ENCODE results near the gene SRSF3. TPM values are rescaled to one million over a fixed set of nuclear protein-coding genes. Genes with fewer than 3 reads are reported as not detected.

Gene SRSF3
- total RNA-seq, 2 experiments from 2014 or later, result 550 to 556 TPM

DNA sequence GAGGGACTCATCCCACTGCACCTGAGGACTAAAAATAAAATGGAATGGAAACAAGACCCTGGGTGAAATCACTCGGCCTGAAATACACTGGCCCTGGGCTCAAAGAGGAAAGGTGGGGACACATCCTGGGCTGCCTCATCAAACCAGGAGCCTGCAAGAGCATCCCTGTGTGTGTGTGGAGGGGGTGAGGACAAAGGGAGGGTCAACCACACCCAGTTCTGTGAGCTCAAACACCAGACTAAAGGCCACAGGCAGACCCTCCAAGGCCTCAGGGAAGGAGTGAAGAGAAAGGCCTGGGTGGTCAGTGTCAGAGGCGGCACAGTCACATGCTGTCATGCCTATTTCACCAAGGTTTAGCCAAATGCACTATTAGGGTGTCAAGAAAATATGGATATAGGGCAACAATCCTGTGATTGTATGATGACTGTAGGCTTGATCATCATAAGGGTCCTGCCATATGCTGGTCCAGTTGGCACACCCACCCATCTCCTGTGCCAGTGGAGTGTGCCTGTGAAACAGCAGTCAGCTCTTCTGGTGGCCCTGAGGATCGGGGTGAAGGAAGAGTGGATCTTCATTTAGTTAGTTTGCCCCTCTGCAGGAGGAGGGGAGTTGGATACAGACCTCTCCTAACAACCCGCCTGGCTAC, 28.9 kb downstream of the SRSF3 start:
- no peaks in the 10 kb centered on the region for H3K9me3 Mint-ChIP-seq
- no peaks in the 10 kb centered on the region for H3K9me3 ChIP-seq (ENCODE audit: control insufficient read depth in 1 of 2, insufficient read depth in 1 of 2, low read length in 2 of 2)
- ATAC-seq (ENCODE audit: poor library complexity) (no peak), DNase-seq (no peak)
- POLR2A ChIA-PET, result no interaction called here
- H3K4me1 Mint-ChIP-seq (ENCODE audit: low read depth), result peaks cover 6% of the 10 kb centered on the region
- no peak overlapping the region for H3K27ac ChIP-seq (ENCODE audit: low read depth in 1 of 2, low read length in 2 of 2)
- no peaks in the 10 kb centered on the region for H3K27me3 Mint-ChIP-seq
- no peaks in the 10 kb centered on the region for H3K27me3 ChIP-seq (ENCODE audit: control insufficient read depth in 1 of 2, insufficient read depth in 2 of 2, low read length in 2 of 2)
- H3K36me3 ChIP-seq (ENCODE audit: insufficient read depth, low read length), result peaks cover 4% of the 10 kb centered on the region
- peaks cover 12% of the 10 kb centered on the region for H3K4me1 ChIP-seq (ENCODE audit: insufficient read depth, low read length)
- no peak overlapping the region for H3K4me3 ChIP-seq (ENCODE audit: low read length)
- no peak overlapping the region for H3K4me3 Mint-ChIP-seq
- H3K36me3 Mint-ChIP-seq (ENCODE audit: low read depth), result no peaks in the 10 kb centered on the region
- intact Hi-C loops (cut with DNase I, micrococcal nuclease), result loop anchor here (1.0 to 10.0 kb wide), 4 partner anchors 57 to 392 kb away; no protein-coding TSS in a partner anchor
- no peak overlapping the region for H3K27ac Mint-ChIP-seq
- TF ChIP-seq, protein P1, sequence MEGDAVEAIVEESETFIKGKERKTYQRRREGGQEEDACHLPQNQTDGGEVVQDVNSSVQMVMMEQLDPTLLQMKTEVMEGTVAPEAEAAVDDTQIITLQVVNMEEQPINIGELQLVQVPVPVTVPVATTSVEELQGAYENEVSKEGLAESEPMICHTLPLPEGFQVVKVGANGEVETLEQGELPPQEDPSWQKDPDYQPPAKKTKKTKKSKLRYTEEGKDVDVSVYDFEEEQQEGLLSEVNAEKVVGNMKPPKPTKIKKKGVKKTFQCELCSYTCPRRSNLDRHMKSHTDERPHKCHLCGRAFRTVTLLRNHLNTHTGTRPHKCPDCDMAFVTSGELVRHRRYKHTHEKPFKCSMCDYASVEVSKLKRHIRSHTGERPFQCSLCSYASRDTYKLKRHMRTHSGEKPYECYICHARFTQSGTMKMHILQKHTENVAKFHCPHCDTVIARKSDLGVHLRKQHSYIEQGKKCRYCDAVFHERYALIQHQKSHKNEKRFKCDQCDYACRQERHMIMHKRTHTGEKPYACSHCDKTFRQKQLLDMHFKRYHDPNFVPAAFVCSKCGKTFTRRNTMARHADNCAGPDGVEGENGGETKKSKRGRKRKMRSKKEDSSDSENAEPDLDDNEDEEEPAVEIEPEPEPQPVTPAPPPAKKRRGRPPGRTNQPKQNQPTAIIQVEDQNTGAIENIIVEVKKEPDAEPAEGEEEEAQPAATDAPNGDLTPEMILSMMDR (IDR thresholded peaks at IDR 0.05), result no peak
- CTCF ChIA-PET, result interaction anchor here (1.0 to 3.2 kb wide), 3 partner anchors 12 to 136 kb away, joined by 3 to 16 read pairs (median 9); no protein-coding TSS in a partner anchor

DNA sequence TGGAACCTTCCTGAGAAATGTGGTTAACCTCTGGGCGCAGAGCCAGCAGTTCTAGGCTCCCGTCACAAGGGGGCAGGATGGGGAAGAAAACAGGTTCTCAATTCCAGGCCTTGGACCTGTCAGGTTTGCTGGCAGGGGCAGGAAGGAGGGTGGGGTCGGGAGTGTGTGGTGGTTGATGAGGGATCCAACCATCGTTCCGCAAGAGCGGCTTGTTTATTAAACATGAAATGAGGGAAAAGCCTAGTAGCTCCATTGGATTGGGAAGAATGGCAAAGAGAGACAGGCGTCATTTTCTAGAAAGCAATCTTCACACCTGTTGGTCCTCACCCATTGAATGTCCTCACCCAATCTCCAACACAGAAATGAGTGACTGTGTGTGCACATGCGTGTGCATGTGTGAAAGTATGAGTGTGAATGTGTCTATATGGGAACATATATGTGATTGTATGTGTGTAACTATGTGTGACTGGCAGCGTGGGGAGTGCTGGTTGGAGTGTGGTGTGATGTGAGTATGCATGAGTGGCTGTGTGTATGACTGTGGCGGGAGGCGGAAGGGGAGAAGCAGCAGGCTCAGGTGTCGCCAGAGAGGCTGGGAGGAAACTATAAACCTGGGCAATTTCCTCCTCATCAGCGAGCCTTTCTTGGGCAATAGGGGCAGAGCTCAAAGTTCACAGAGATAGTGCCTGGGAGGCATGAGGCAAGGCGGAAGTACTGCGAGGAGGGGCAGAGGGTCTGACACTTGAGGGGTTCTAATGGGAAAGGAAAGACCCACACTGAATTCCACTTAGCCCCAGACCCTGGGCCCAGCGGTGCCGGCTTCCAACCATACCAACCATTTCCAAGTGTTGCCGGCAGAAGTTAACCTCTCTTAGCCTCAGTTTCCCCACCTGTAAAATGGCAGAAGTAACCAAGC, 29.6 kb downstream of the SRSF3 start:
- Histone ChIP-seq H3K4me1 (ENCODE audit: insufficient read depth, low read length) (peaks cover 12% of the 10 kb centered on the region), H3K9me3 (ENCODE audit: control insufficient read depth in 1 of 2, insufficient read depth in 1 of 2, low read length in 2 of 2) (no peaks in the 10 kb centered on the region), H3K4me3 (ENCODE audit: low read length) (no peak overlapping the region), H3K27me3 (ENCODE audit: control insufficient read depth in 1 of 2, insufficient read depth in 2 of 2, low read length in 2 of 2) (no peaks in the 10 kb centered on the region), H3K27ac (ENCODE audit: low read depth in 1 of 2, low read length in 2 of 2) (no peak overlapping the region), H3K36me3 (ENCODE audit: insufficient read depth, low read length) (no peaks in the 10 kb centered on the region)
- peak; percentile 94 for ATAC-seq (ENCODE audit: poor library complexity)
- Mint-ChIP-seq H3K4me3 (no peak overlapping the region), H3K4me1 (ENCODE audit: low read depth) (peaks cover 6% of the 10 kb centered on the region), H3K27ac (no peak overlapping the region), H3K36me3 (ENCODE audit: low read depth) (no peaks in the 10 kb centered on the region), H3K27me3 (no peaks in the 10 kb centered on the region), H3K9me3 (no peaks in the 10 kb centered on the region)
- DNase-seq, result peak; percentile 65 to 88 (median 74)
- TF ChIP-seq, protein P1 (IDR thresholded peaks at IDR 0.05), result peak; percentile 83
- CTCF ChIA-PET, result interaction anchor here (1.0 to 3.2 kb wide), 5 partner anchors 8 to 135 kb away, joined by 3 to 16 read pairs (median 5); no protein-coding TSS in a partner anchor
- POLR2A ChIA-PET, result no interaction called here
- intact Hi-C loops (cut with DNase I, micrococcal nuclease), result loop anchor here (1.0 to 10.0 kb wide), 4 partner anchors 56 to 391 kb away; no protein-coding TSS in a partner anchor

DNA sequence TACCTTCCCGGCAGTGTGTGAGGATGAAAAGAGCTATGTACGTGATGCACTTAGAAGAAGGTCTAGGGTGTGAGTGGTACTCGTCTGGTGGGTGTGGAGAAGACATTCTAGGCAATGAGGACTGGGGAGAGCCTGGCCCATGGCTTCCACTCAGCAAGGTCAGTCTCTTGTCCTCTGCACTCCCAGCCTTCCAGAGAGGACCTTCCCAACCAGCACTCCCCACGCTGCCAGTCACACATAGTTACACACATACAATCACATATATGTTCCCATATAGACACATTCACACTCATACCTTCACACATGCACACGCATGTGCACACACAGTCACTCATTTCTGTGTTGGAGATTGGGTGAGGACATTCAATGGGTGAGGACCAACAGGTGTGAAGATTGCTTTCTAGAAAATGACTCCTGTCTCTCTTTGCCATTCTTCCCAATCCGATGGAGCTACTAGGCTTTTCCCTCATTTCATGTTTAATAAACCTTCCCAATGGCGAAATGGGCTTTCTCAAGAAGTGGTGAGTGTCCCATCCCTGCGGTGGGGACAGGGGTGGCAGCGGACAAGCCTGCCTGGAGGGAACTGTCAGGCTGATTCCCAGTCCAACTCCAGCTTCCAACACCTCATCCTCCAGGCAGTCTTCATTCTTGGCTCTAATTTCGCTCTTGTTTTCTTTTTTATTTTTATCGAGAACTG, 30.4 kb downstream of the SRSF3 start:
- no peak overlapping the region for H3K27ac Mint-ChIP-seq
- no peak for ATAC-seq (ENCODE audit: poor library complexity)

More for the DNA sequence above, 30.4 kb downstream of the SRSF3 start:
- no peaks in the 10 kb centered on the region for H3K36me3 ChIP-seq (ENCODE audit: insufficient read depth, low read length)
- no peak for DNase-seq
- no peak overlapping the region for H3K4me3 Mint-ChIP-seq
- H3K36me3 Mint-ChIP-seq (ENCODE audit: low read depth), result no peaks in the 10 kb centered on the region
- peaks cover 6% of the 10 kb centered on the region for H3K4me1 Mint-ChIP-seq (ENCODE audit: low read depth)
- TF ChIP-seq, protein P1 (IDR thresholded peaks at IDR 0.05), result no peak
- no peaks in the 10 kb centered on the region for H3K9me3 Mint-ChIP-seq
- H3K27me3 Mint-ChIP-seq, result no peaks in the 10 kb centered on the region
- no peaks in the 10 kb centered on the region for H3K27me3 ChIP-seq (ENCODE audit: control insufficient read depth in 1 of 2, insufficient read depth in 2 of 2, low read length in 2 of 2)
- H3K9me3 ChIP-seq (ENCODE audit: control insufficient read depth in 1 of 2, insufficient read depth in 1 of 2, low read length in 2 of 2), result no peaks in the 10 kb centered on the region
- no peak overlapping the region for H3K27ac ChIP-seq (ENCODE audit: low read depth in 1 of 2, low read length in 2 of 2)
- CTCF ChIA-PET, result interaction anchor here (1.2 to 3.2 kb wide), 4 partner anchors 9 to 134 kb away, joined by 3 to 16 read pairs (median 7); no protein-coding TSS in a partner anchor
- no peak overlapping the region for H3K4me3 ChIP-seq (ENCODE audit: low read length)
- intact Hi-C loops (cut with DNase I, micrococcal nuclease), result loop anchor here in 1 of 2 experiments (10.0 kb wide), 1 partner anchor 390 kb away; no protein-coding TSS in a partner anchor
- POLR2A ChIA-PET, result no interaction called here
- H3K4me1 ChIP-seq (ENCODE audit: insufficient read depth, low read length), result peaks cover 12% of the 10 kb centered on the region
